Stimulated activated CD4-positive, alpha-beta T cell treated with anti-CD3 and anti-CD28 coated beads, Interleukin-2, amount 100 ng/mL, for 24 hours (primary cell): Measurements from ENCODE around the gene RAC3.
A peak's percentile ranks its signal among the peaks of the same experiment; 100 is the strongest.

Experiments
- DNase-seq, 2 donors: peaks; one replicate each; pipeline ENCODE4 v3.0.0-alpha.2; 2020

RAC3 gene

DNA sequence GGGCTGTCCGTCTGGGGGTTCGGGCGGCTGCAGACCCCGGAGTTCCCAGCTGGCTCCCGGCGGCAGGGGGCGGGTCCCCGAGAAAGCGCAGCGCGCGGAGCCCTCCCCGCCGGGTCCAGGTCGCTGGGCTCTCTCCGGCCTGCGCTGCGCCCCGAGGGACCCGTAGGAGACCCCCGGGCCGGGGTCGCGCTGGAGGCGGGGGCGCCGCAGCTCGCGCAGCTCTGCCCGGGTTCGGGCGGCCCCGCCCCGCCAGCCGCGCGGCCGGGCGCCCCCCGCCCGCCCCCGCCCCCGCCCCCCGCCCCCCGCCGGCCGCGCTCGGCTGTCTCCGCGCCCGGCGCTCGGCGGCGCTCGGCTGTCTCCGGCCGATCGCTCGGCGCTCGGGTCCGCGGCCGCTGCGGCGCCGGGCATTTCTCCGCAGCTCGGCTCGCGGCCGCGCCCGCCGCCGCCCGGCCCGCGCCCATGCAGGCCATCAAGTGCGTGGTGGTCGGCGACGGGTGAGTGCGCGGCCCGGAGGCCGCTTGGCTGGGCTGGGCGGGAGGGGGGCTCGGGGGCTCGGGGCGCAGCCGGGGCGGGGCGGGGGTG is at the start of gene RAC3:
Gene RAC3 (plus strand): TSS at position 376 of the 582 bp plus-strand sequence. CDS start 84 bp downstream, at position 460.
- DNase-seq: peak in 1 of 2 donors; percentile 34

DNA sequence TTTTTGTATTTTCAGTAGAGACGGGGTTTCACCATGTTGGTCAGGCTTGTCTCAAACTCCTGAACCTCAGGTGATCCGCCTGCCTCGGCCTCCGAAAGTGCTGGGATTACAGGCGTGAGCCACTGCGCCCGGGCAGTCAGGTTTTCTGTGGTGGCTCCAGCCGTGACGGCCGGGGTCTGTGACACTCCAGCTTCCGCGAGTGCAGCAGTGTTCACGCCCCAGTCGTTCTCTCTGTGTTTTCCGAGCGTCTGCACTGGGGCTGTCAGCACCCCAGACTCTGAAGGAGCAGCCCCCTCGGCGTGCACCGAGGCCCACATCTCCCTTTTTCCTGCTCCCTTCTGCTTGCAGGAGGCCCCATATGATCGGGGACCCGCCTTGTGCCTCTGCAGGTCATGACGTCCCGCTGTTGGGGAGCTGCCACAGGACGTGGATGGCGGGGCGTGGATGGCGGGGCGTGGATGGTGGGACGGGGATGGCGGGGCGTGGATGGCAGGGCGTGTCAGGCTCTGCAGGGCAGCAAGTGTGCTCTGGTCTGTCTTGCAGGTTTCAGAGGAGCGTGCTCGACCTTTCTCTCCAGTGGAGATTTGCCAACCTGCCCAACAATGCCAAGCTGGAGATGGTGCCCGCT is 48.4 kb upstream of the RAC3 start:
- no peak for DNase-seq

DNA sequence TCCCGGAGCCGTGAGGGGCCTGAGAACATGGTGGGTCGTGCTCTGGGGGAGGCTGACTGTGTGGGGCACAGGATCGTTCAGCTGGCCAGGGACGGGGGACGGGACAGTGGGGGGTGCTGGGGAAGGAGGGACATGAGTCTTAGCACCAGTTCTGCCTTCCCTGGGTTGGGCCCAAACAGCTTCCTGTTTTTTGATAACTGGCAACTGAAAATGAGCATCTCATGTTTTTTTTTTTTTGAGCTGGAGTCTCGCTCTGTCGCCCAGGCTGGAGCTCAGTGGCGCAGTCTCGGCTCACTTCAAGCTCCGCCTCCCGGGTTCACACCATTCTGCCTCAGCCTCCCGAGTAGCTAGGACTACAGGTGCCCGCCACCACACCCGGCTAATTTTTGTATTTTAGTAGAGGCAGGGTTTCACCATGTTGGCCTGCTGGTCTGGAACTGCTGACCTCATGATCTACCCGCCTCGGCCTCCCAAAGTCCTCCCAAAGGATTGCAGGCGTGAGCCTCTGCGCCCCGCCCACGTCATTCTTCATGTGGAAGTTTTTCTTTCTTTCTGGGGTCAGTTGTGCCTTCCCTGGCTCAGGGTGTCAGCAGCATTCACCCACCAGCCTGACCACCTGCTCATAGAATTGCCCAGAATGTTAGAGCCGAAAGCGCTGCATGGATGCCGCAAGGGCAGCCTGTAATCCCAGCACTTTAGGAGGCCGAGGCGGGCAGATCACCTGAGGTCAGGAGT is 47.7 kb upstream of the RAC3 start:
- DNase-seq: no peak

GRCh38 chr17:81984773-81985410 is 46.6 kb upstream of the RAC3 start:
- DNase-seq: no peak

- no peak for DNase-seq
Observed at GRCh38 chr17:81986606-81987005, 44.9 kb upstream of the RAC3 start.

- DNase-seq: no peak
Observed at GRCh38 chr17:81987161-81987770, 44.2 kb upstream of the RAC3 start.

GRCh38 chr17:81990836-81991683 is 40.4 kb upstream of the RAC3 start:
- DNase-seq: no peak

DNA sequence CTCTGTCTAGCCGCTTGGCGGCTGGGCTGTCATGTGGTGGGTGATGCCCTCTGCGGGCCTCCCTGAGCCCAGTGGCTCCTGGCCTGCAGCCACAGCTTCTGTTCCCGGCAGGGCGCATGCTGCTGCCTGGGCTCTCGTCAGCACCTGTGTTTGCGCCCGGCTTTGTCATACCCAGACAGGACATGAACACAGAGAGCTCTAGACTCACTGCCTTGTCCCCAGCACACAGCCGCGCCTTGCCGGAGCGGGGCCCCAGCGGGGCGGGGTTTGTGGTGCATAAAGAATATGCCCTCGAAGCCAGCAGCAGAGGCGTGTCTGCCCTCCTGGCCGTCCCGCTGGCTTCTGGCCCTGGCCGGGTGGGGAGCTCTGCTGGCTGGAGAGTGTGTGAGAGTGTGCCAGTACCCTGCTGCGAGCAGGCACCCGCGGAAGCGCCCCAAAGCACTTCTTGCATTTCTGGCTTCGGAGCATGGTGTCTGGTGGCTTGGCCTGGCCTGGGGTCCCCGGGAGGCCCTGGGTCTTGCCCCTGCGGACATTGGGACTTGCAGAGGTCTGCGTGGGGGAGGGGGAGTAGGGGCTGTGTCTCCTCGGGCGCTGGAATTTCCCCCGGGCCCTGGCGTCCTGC is 39.7 kb upstream of the RAC3 start:
- no peak for DNase-seq

- DNase-seq: no peak
Observed at GRCh38 chr17:81992306-81993102, 39.0 kb upstream of the RAC3 start.

DNA sequence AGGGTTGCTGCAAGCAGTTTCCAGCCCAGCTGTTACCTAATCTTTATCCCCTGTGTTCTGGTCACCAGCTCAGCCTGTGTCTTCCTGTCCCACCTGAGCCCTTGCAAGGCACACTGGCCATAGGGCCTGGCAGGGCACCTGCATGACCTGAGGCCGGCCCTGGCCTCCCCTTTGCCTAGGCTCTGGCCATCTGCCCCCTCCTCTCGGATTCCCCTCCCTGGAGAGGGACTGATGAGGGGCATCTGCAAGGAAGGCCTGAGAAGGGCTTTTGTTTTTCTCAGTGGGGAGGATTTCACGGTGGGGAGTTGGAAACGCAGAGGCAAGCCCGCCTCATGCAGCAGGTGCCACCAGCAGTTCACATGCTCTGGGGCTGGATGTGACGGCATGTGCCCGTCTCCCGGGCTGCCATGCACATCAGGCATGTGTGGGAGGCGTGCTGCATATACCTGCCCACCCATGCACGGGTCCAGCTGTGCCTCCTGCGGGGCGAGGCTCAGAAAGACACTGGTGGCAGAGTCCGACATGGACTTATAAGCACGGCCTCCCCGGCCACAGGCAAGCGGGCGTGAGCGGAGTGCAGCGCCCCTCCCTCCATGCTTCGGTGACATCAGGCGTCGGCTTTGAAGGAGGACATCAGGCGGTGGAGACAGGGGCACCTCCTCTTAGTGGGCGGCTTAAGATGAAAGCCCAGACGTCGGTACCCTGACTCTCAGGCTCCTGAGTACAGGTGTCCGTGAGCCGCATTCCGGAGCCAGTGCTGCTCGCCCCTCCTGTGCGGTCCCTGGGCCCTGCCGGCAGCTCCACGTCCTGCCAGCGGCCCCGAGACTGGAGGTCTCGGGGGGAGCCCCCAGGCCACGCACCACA is 37.5 kb upstream of the RAC3 start:
- DNase-seq: no peak

DNA sequence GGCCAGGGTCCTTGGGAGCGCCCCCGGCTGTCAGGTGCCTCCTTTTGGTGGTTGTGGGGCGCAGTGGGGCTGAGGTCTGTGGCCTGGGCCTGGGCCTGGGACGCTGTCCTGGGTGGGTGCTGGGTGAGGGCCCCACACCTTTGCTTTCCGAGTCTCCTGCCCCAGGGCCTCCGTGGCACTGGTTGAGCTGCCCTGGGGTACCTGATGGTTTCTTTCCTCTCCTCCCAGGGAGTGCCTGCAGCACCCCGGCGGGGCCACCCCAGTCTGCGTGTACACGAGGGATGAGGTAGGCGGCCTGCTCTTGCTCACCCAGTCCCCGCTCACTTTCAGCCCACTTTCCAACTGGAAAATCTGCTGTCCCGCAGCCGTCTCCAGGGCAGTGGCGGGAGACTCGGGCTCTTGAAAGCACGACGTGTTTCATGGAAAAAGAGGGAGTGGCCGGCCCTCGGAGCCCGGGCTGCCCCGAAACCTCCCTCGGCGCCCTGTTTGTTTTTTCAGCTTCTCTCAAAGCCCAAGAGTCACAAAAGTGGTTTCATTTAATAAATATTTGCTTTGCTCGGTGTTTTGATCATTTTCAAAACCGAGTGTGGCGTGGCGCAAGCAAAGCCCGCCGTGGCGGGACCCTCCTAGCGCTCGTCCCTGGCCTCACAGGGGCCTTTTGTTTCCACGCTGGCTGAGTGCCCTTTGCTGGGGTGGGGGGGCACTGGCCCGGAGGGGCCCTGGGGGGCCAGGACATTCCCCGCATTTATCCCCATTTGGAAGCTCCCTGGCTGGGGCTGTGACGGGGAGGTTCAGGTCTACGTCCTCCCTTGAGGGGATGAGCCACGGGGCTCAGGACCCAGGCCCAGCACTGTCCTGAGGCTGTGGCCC is 36.6 kb upstream of the RAC3 start:
- no peak for DNase-seq

DNA sequence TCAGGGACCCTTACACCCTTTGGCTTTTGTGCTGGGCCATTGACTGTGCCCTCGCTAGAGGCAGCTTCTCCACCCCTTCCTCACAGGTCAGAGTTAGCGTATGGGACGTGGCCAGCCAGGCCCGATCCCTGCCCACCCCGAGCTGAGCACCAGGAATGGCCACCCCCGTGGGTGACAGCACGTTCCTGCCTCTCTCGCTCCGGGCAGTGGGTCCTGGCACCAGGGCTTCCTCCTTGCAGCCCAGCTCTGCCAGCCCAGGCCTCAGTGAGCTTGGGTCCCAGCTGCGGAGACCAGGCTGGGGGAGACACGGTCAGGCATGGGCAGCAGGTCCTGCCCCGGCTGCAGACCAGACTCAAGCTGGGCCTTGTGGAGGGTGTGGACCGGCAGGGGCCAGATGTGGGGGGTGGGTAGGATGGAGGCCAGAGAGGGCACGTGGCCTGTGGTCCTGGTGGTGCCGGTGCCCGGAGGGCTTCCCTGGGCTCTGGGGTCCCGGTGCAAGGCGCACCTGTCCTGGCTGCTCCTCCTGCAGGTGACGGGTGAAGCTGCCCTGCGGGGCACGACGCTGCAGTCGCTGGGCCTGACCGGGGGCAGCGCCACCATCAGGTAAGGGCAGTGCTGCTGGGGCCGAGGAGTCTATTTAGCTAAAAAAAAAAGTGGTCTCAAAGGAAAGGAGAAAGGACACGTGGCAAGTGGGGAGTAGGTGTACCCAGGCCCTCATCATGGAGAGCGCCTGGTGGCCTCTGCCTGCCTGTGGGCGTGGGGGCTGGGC is 35.8 kb upstream of the RAC3 start:
- no peak for DNase-seq

- DNase-seq: no peak
Observed at GRCh38 chr17:81996232-81996756, 35.2 kb upstream of the RAC3 start.

GRCh38 chr17:81996757-81997441 is 34.6 kb upstream of the RAC3 start:
- no peak for DNase-seq

- no peak for DNase-seq
Observed at GRCh38 chr17:81998212-81998611, 33.3 kb upstream of the RAC3 start.

DNA sequence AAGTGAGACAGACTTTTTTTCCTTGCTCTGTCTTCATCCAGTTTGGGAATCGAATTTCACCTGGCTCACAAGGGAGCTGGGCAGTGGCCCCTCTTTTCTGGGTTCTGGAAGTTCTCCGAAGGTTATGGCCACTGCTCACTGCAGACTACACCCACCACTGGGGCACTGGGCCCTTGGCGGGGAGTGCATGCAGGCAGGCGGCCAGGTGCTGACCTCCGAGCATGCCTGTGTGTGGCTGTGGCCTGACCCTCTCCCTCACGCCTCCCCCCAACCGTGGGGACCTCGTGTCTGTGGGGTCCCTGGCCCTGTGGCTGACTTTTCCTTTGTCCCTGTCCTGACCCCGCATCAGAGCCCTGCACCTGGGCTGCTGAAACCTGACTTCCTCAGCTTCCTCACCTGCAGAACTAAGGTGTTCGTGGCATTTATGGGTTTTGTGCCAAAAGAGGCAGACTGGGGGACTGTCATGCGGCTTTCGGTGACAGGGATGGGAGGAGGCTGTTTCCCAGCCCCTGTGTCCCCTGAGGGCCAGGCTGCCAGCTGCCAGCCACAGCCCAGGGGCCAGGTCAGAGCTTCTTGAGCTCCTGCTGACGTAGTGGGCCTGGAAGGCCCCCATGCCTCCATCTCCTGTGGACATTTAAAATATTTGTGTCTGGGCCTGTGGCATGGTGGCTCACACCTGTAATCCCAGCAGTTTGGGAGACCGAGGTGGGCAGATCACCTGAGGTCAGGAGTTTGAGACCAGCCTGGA is 32.6 kb upstream of the RAC3 start:
- no peak for DNase-seq

- no peak for DNase-seq
Observed at GRCh38 chr17:81999587-81999975, 31.9 kb upstream of the RAC3 start.
